Mesendoderm (in vitro differentiated cells): ENCODE measurements around the gene NOP56.

Experiments used
- DNase-seq: peaks from one replicate; pipeline ENCODE4 v3.0.0; 2013
- H2AK5ac ChIP-seq: 2 replicates; pipeline ENCODE4 v1.6.1; 2013; ENCODE audit warnings: low read length, inconsistent platforms
- H2BK120ac ChIP-seq: 2 replicates; pipeline ENCODE4 v1.6.1; 2013; ENCODE audit warnings: low read depth, mild to moderate bottlenecking, low read length, moderate library complexity, mixed read lengths
- H2BK15ac ChIP-seq: replicated peaks from 2 replicates; pipeline ENCODE4 v1.6.1; 2013; ENCODE audit warnings: low read depth, mild to moderate bottlenecking, moderate library complexity
- H2BK5ac ChIP-seq: 2 replicates; pipeline ENCODE4 v1.6.1; 2013; ENCODE audit warnings: low read length, inconsistent platforms
- H3K18ac ChIP-seq: 2 replicates; pipeline ENCODE4 v1.6.1; 2013; ENCODE audit warnings: mild to moderate bottlenecking, low read length, mixed read lengths
- H3K23ac ChIP-seq: one replicate; pipeline ENCODE4 v1.6.1; 2013; ENCODE audit warnings: low read length
- H3K27ac ChIP-seq: 2 replicates; pipeline ENCODE4 v1.5.1; 2013; ENCODE audit warnings: low read depth, mild to moderate bottlenecking, inconsistent platforms, low read length, moderate library complexity
- H3K27me3 ChIP-seq: 2 replicates; pipeline ENCODE4 v1.6.1; 2013; ENCODE audit warnings: low read length, control low read depth, mild to moderate bottlenecking, inconsistent platforms; ENCODE audit not compliant: insufficient read depth, poor library complexity
- H3K36me3 ChIP-seq: 2 replicates; pipeline ENCODE4 v1.6.1; 2013; ENCODE audit warnings: low read length, inconsistent platforms; ENCODE audit not compliant: control insufficient read depth, insufficient read depth
- H3K4ac ChIP-seq: one replicate; pipeline ENCODE4 v1.6.1; 2013; ENCODE audit warnings: low read depth, mild to moderate bottlenecking, low read length, moderate library complexity
- H3K4me1 ChIP-seq: 2 replicates; pipeline ENCODE4 v1.6.1; 2013; ENCODE audit warnings: low read depth, low read length, inconsistent platforms; ENCODE audit not compliant: control insufficient read depth
- H3K4me2 ChIP-seq: 2 replicates; pipeline ENCODE4 v1.6.1; 2013; ENCODE audit warnings: low read length
- H3K4me3 ChIP-seq: 2 replicates; pipeline ENCODE4 v1.5.1; 2013; ENCODE audit warnings: mild to moderate bottlenecking, low read length
- H3K56ac ChIP-seq: one replicate; pipeline ENCODE4 v1.6.1; 2013; ENCODE audit warnings: low read length
- H3K79me1 ChIP-seq: 2 replicates; pipeline ENCODE4 v1.6.1; 2013; ENCODE audit warnings: low read length, inconsistent platforms
- H3K79me2 ChIP-seq: 2 replicates; pipeline ENCODE4 v1.6.1; 2013; ENCODE audit warnings: mild to moderate bottlenecking, low read length; ENCODE audit not compliant: control insufficient read depth, insufficient read depth
- H3K9ac ChIP-seq: 2 replicates; pipeline ENCODE4 v1.6.1; 2013; ENCODE audit warnings: low read length, inconsistent platforms
- H4K5ac ChIP-seq: one replicate; pipeline ENCODE4 v1.6.1; 2013; ENCODE audit warnings: low read length
- H4K8ac ChIP-seq: one replicate; pipeline ENCODE4 v1.6.1; 2013; ENCODE audit warnings: low read depth, mild to moderate bottlenecking, control low read depth, low read length, moderate library complexity
- whole genome bisulfite sequencing: extraction: QIAGEN DNeasy Blood & Tissue Kit; methylation state at CpG from one replicate; pipeline ENCODE4 v1.1.7; 2013; ENCODE audit warnings: low lambda C conversion rate, missing lambda C conversion rate; ENCODE audit not compliant: insufficient coverage; ENCODE audit errors: extremely low coverage; 5-methylcytosine and 5-hydroxymethylcytosine counted together

The NOP56 gene

GRCh38 chr20:2700913-2701620, 48.6 kb downstream of the NOP56 start:
- no peaks in the 10 kb centered on the region for H3K79me2 ChIP-seq
- no peak overlapping the region for H2BK120ac ChIP-seq
- H2BK15ac ChIP-seq: no peak overlapping the region
- H3K9ac ChIP-seq: no peak overlapping the region
- no peak overlapping the region for H3K4me3 ChIP-seq
- no peak overlapping the region for H4K8ac ChIP-seq
- H3K79me1 ChIP-seq: no peaks in the 10 kb centered on the region
- H2BK5ac ChIP-seq: no peak overlapping the region
- no peak overlapping the region for H3K27ac ChIP-seq
- H2AK5ac ChIP-seq: no peak overlapping the region
- H3K4me1 ChIP-seq: no peaks in the 10 kb centered on the region
- no peak overlapping the region for H4K5ac ChIP-seq
- DNase-seq: no peak
- H3K4me2 ChIP-seq: no peak overlapping the region
- no peak overlapping the region for H3K18ac ChIP-seq
- no peak overlapping the region for H3K23ac ChIP-seq
- H3K4ac ChIP-seq: no peak overlapping the region
- peaks cover 8% of the 10 kb centered on the region for H3K27me3 ChIP-seq
- no CpG with 5 or more reads among the region's 9 CpGs for WGBS
- no peaks in the 10 kb centered on the region for H3K36me3 ChIP-seq
- no peak overlapping the region for H3K56ac ChIP-seq

GRCh38 chr20:2701671-2702081, 49.2 kb downstream of the NOP56 start:
- no peak overlapping the region for H2BK15ac ChIP-seq
- no peak overlapping the region for H2AK5ac ChIP-seq
- no peak overlapping the region for H2BK5ac ChIP-seq
- no peak overlapping the region for H3K4me3 ChIP-seq
- no peaks in the 10 kb centered on the region for H3K36me3 ChIP-seq
- H3K9ac ChIP-seq: no peak overlapping the region
- no peak overlapping the region for H3K4me2 ChIP-seq
- H3K79me2 ChIP-seq: no peaks in the 10 kb centered on the region
- H3K27ac ChIP-seq: no peak overlapping the region
- no peaks in the 10 kb centered on the region for H3K4me1 ChIP-seq
- no peak overlapping the region for H2BK120ac ChIP-seq
- H4K8ac ChIP-seq: no peak overlapping the region
- no peaks in the 10 kb centered on the region for H3K79me1 ChIP-seq
- H3K23ac ChIP-seq: no peak overlapping the region
- H3K27me3 ChIP-seq: peaks cover 5% of the 10 kb centered on the region
- peak; percentile 79 for DNase-seq
- no CpG with 5 or more reads among the region's 5 CpGs for WGBS
- no peak overlapping the region for H3K56ac ChIP-seq
- no peak overlapping the region for H4K5ac ChIP-seq
- no peak overlapping the region for H3K18ac ChIP-seq
- no peak overlapping the region for H3K4ac ChIP-seq

- peaks cover 2% of the 10 kb centered on the region for H3K27me3 ChIP-seq
These were observed 51.5 kb downstream of the NOP56 start for GRCh38 chr20:2703716-2704475.

GRCh38 chr20:2705931-2706645, 53.7 kb downstream of the NOP56 start:
- H3K27ac ChIP-seq: no peak overlapping the region
- no peak overlapping the region for H2AK5ac ChIP-seq
- no peak overlapping the region for H4K5ac ChIP-seq
- H3K79me2 ChIP-seq: no peaks in the 10 kb centered on the region
- no peak overlapping the region for H3K18ac ChIP-seq
- no peak overlapping the region for H3K4ac ChIP-seq
- no peak for DNase-seq
- no peak overlapping the region for H3K4me3 ChIP-seq
- no peak overlapping the region for H3K4me2 ChIP-seq
- H3K56ac ChIP-seq: no peak overlapping the region
- H4K8ac ChIP-seq: no peak overlapping the region
- H2BK120ac ChIP-seq: no peak overlapping the region
- H2BK5ac ChIP-seq: no peak overlapping the region
- no peak overlapping the region for H3K9ac ChIP-seq
- no peak overlapping the region for H3K23ac ChIP-seq
- no peaks in the 10 kb centered on the region for H3K36me3 ChIP-seq
- no CpG with 5 or more reads among the region's 14 CpGs for WGBS
- H2BK15ac ChIP-seq: no peak overlapping the region
- H3K79me1 ChIP-seq: no peaks in the 10 kb centered on the region
- H3K27me3 ChIP-seq: no peaks in the 10 kb centered on the region
- H3K4me1 ChIP-seq: no peaks in the 10 kb centered on the region

More at GRCh38 chr20:2703716-2704475, 51.5 kb downstream of the NOP56 start:
- Histone ChIP-seq H2BK120ac (no peak overlapping the region), H3K4me2 (no peak overlapping the region), H3K56ac (no peak overlapping the region), H4K5ac (no peak overlapping the region), H3K27ac (no peak overlapping the region), H3K23ac (no peak overlapping the region), H3K4me3 (no peak overlapping the region), H3K36me3 (no peaks in the 10 kb centered on the region), H3K79me1 (no peaks in the 10 kb centered on the region), H2AK5ac (no peak overlapping the region), H3K4ac (no peak overlapping the region), H2BK5ac (no peak overlapping the region), H3K79me2 (no peaks in the 10 kb centered on the region), H2BK15ac (no peak overlapping the region), H4K8ac (no peak overlapping the region), H3K4me1 (no peaks in the 10 kb centered on the region), H3K9ac (no peak overlapping the region), H3K18ac (no peak overlapping the region)
- no peak for DNase-seq
- no CpG with 5 or more reads among the region's 8 CpGs for WGBS

- no peaks in the 10 kb centered on the region for H3K4me1 ChIP-seq
- no peak overlapping the region for H4K5ac ChIP-seq
- H3K4ac ChIP-seq: no peak overlapping the region
- no peaks in the 10 kb centered on the region for H3K79me1 ChIP-seq
- no peak overlapping the region for H2BK120ac ChIP-seq
- H3K36me3 ChIP-seq: no peaks in the 10 kb centered on the region
- no peak overlapping the region for H2AK5ac ChIP-seq
- H3K4me2 ChIP-seq: no peak overlapping the region
- H4K8ac ChIP-seq: no peak overlapping the region
- H3K18ac ChIP-seq: no peak overlapping the region
- no peak for DNase-seq
- no peak overlapping the region for H2BK15ac ChIP-seq
- no CpG with 5 or more reads among the region's 6 CpGs for WGBS
- no peaks in the 10 kb centered on the region for H3K79me2 ChIP-seq
- H3K9ac ChIP-seq: no peak overlapping the region
- H3K56ac ChIP-seq: no peak overlapping the region
- no peaks in the 10 kb centered on the region for H3K27me3 ChIP-seq
- H3K27ac ChIP-seq: no peak overlapping the region
- no peak overlapping the region for H3K4me3 ChIP-seq
- no peak overlapping the region for H2BK5ac ChIP-seq
- H3K23ac ChIP-seq: no peak overlapping the region
These were observed 54.4 kb downstream of the NOP56 start for GRCh38 chr20:2706688-2707352.
